Measurements from ENCODE around the gene DAPP1. TPM values are rescaled to one million over a fixed set of nuclear protein-coding genes. Genes with fewer than 3 reads are reported as not detected.

DAPP1 gene
- total and polyA plus RNA-seq, 2 donors (not counting 3 experiments of a cell fraction or from before 2014, with no cell fraction given) = not detected

- no peak for TF ChIP-seq POLR2AphosphoS5 (IDR thresholded peaks at IDR 0.05; ENCODE audit: insufficient read depth, low read depth, low read length)
- TF ChIP-seq MYC (IDR thresholded peaks at IDR 0.05; ENCODE audit: low read depth, low read length) = no peak
- no peak for TF ChIP-seq MAX (IDR thresholded peaks at IDR 0.05; ENCODE audit: insufficient read depth, insufficient read length)
- TF ChIP-seq POLR2A (IDR thresholded peaks at IDR 0.05; ENCODE audit: low read depth, low read length) = no peak
- no peak for TF ChIP-seq FOS (IDR thresholded peaks at IDR 0.05; ENCODE audit: borderline replicate concordance, insufficient read depth, low read length)
- TF ChIP-seq EZH2 (IDR thresholded peaks at IDR 0.05; ENCODE audit: borderline replicate concordance, low read depth, low read length, severe bottlenecking) = no peak
- no peak for TF ChIP-seq JUN (IDR thresholded peaks at IDR 0.05; ENCODE audit: borderline replicate concordance, insufficient read depth, insufficient read length, low read depth)
- TF ChIP-seq, protein P1, sequence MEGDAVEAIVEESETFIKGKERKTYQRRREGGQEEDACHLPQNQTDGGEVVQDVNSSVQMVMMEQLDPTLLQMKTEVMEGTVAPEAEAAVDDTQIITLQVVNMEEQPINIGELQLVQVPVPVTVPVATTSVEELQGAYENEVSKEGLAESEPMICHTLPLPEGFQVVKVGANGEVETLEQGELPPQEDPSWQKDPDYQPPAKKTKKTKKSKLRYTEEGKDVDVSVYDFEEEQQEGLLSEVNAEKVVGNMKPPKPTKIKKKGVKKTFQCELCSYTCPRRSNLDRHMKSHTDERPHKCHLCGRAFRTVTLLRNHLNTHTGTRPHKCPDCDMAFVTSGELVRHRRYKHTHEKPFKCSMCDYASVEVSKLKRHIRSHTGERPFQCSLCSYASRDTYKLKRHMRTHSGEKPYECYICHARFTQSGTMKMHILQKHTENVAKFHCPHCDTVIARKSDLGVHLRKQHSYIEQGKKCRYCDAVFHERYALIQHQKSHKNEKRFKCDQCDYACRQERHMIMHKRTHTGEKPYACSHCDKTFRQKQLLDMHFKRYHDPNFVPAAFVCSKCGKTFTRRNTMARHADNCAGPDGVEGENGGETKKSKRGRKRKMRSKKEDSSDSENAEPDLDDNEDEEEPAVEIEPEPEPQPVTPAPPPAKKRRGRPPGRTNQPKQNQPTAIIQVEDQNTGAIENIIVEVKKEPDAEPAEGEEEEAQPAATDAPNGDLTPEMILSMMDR (IDR thresholded peaks at IDR 0.05; ENCODE audit: extremely low read depth in 1 of 2, insufficient read depth in 1 of 2, low read depth in 1 of 2, low read length in 2 of 2) = no peak
- no peak for TF ChIP-seq GATA2 (IDR thresholded peaks at IDR 0.05; ENCODE audit: insufficient read depth, insufficient read length, low read depth, low read length)
- no peaks in the 10 kb centered on the region for H3K79me2 ChIP-seq (ENCODE audit: control insufficient read depth, insufficient read depth, low read length)
- ChIA-PET CTCF (interaction anchor here (1.0 to 2.9 kb wide), 2 partner anchors 11 to 14 kb away, joined by 4 to 14 read pairs; no protein-coding TSS in a partner anchor), POLR2A (no interaction called here)
- dilution Hi-C loops (cut with MboI; ENCODE audit: extremely low pct_ligation_motif_present, low sequenced_read_pairs) (no loop called here), intact Hi-C loops (cut with micrococcal nuclease) (no loop called here)
- H4K20me1 ChIP-seq (replicated peaks; ENCODE audit: control insufficient read depth, extremely low read depth, insufficient read depth, low read length) = no peaks in the 10 kb centered on the region
- no peak for DNase-seq (ENCODE audit: low read depth, low spot score)
- BruUV-seq (replicated peaks) = no TSS peak
- no peak overlapping the region for H3K9ac ChIP-seq (replicated peaks; ENCODE audit: extremely low read depth, insufficient read depth, low read length)
- no peak overlapping the region for H3K4me2 ChIP-seq (ENCODE audit: insufficient read depth, low read length)
- H3K4me1 ChIP-seq (ENCODE audit: control insufficient read depth, extremely low read depth, insufficient read depth, low read length) = no peaks in the 10 kb centered on the region
- H3K9me1 ChIP-seq (replicated peaks; ENCODE audit: control insufficient read depth, extremely low read depth, insufficient read depth, low read length) = no peaks in the 10 kb centered on the region
- peaks cover 0 to 2% of the 10 kb centered on the region in 2 experiments for H3K27me3 ChIP-seq (ENCODE audit: control insufficient read depth in 2 of 2, insufficient read depth in 2 of 2, low read length in 2 of 2)
- H3K4me3 ChIP-seq (replicated peaks in 1 of 3; ENCODE audit: insufficient read depth in 1 of 3, low read depth in 1 of 3, low read length in 3 of 3) = no peak overlapping the region
- no peak overlapping the region for H2AFZ ChIP-seq (ENCODE audit: low read depth, low read length)
- no peaks in the 10 kb centered on the region for H3K36me3 ChIP-seq (ENCODE audit: control insufficient read depth in 2 of 2, extremely low read depth in 1 of 2, insufficient read depth in 2 of 2, low read length in 2 of 2)
- H3K27ac ChIP-seq (ENCODE audit: insufficient read depth, low read depth, low read length) = no peak overlapping the region
- FAIRE-seq = no peak
- no peaks in the 10 kb centered on the region for H3K9me3 ChIP-seq (replicated peaks; ENCODE audit: control insufficient read depth, insufficient read depth, low read length)
Measured at GRCh38 chr4:99821918-99822503, 5.4 kb downstream of the DAPP1 start.
